GM11168 (cell line): Measurements from ENCODE around the gene EIF2B4.

Experiments used
- in situ Hi-C: fragments of 300-500 bp; cut with MboI; formaldehyde crosslinking; loops from one replicate; pipeline ENCODE4 v1.12.0; 2022; ENCODE audit warnings: low sequenced_read_pairs; ENCODE audit not compliant: unreplicated experiment

EIF2B4 gene

GRCh38 chr2:27370026-27370815, at the start of gene EIF2B4, which contains the start of gene SNX17:
EIF2B4 (minus strand) TSS chr2:27370338; CDS start chr2:27370314, 24 bp downstream.
SNX17 (plus strand) TSS chr2:27370616; CDS start chr2:27370744, 128 bp downstream.
- in situ Hi-C loops: no loop called here

- in situ Hi-C loops: no loop called here
Measured at GRCh38 chr2:27416151-27416550, 46.0 kb upstream of the EIF2B4 start.

- in situ Hi-C loops: no loop called here
Measured at GRCh38 chr2:27412419-27413152, 42.4 kb upstream of the EIF2B4 start.

GRCh38 chr2:27409321-27410073, 39.4 kb upstream of the EIF2B4 start, which contains the start of gene PPM1G:
PPM1G (minus strand) TSS chr2:27409591; CDS start chr2:27409422, 169 bp downstream.
- in situ Hi-C loops: no loop called here

- in situ Hi-C loops: no loop called here
Measured at GRCh38 chr2:27408601-27409320, 38.6 kb upstream of the EIF2B4 start.

GRCh38 chr2:27407798-27408491, 37.8 kb upstream of the EIF2B4 start:
- in situ Hi-C loops: no loop called here

- in situ Hi-C loops: no loop called here
Measured at GRCh38 chr2:27400348-27401135, 30.4 kb upstream of the EIF2B4 start.

GRCh38 chr2:27398962-27399361, 28.8 kb upstream of the EIF2B4 start:
- in situ Hi-C loops: no loop called here

- in situ Hi-C loops: no loop called here
Measured at GRCh38 chr2:27393225-27393624, 23.1 kb upstream of the EIF2B4 start.

GRCh38 chr2:27390822-27391679, 20.9 kb upstream of the EIF2B4 start:
- in situ Hi-C loops: no loop called here

GRCh38 chr2:27381577-27382181, 11.5 kb upstream of the EIF2B4 start:
- in situ Hi-C loops: no loop called here

GRCh38 chr2:27380626-27381545, 10.7 kb upstream of the EIF2B4 start, which contains the start of gene ZNF513:
ZNF513 (minus strand) TSS chr2:27380734; CDS start chr2:27380526, 208 bp downstream.
- in situ Hi-C loops: no loop called here

GRCh38 chr2:27379836-27380625, 9.9 kb upstream of the EIF2B4 start:
- in situ Hi-C loops: no loop called here

- in situ Hi-C loops: no loop called here
Measured at GRCh38 chr2:27379383-27379835, 9.3 kb upstream of the EIF2B4 start.

GRCh38 chr2:27378809-27379290, 8.7 kb upstream of the EIF2B4 start:
- in situ Hi-C loops: no loop called here
